A172 (cell line): ENCODE measurements around the gene TBC1D12. TPM values are rescaled to one million over a fixed set of nuclear protein-coding genes. Genes with fewer than 3 reads are reported as not detected.
A peak's percentile ranks its signal among the peaks of the same experiment; 100 is the strongest.

Source experiments
- DNase-seq: peaks from one replicate; pipeline ENCODE4 v3.0.0-alpha.2; 2015; ENCODE audit warnings: low spot score
- total RNA-seq: library from RNA; depleted of rRNA; stranded (reverse); fragments of >200 nt; shearing (Covaris generic); gene quantifications from 2 replicates; pipeline ENCODE4 v1.2.3, GENCODE V29; 2014

Gene TBC1D12
- total RNA-seq, 1 experiment from 2014 or later: 11.4 TPM

DNA sequence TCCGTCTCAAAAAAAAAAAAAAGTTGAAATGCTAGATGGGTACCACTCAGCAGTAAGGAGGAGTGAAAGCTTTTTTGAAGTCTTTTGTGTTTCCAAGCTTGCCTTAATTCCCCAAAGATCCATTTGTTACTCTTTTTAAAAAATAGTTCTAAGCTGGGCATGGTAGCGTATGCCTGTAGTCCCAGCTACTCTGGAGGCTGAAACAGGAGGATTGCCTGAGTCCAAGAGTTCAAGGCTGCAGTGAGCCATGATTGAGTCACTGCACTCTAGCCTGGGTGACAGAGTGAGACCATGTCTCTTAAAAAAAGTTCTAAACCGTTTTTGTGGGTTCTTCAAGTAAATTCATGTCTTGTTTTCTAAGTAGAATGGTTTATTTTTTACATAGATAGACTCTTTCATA, 5.3 kb downstream of the TBC1D12 start:
- DNase-seq: no peak

DNA sequence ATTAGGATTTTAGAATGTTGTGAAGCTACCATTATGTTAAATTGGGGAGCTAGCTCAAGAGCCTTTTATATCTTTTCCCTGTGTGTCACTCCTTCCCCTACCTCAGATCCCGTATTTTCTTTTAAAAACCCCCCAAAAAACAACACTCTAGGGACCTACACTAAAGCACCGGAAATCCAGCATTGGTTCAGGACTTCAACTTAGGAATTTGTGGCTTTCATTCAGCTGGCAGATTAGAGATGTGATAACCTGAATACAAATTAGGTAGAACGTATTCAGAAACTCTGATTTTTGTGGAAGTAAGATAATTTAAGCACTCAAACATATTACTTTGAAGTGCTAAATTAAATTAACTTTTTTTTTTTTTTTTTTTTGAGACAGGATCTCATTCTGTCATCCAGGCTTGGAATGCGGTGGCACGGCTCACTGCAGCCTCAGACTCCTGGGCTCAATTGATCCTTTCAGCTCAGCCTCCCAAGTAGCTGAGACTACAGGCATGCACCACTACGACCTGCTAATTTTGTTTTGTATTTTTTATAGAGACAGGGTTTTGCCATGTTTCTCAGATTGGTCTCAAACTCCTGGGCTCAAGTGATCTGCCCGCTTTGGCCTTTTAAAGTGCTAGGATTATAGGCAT, 6.8 kb downstream of the TBC1D12 start:
- DNase-seq: no peak

- DNase-seq: no peak
Measured at GRCh38 chr10:94411304-94411703, 9.0 kb downstream of the TBC1D12 start.

DNA sequence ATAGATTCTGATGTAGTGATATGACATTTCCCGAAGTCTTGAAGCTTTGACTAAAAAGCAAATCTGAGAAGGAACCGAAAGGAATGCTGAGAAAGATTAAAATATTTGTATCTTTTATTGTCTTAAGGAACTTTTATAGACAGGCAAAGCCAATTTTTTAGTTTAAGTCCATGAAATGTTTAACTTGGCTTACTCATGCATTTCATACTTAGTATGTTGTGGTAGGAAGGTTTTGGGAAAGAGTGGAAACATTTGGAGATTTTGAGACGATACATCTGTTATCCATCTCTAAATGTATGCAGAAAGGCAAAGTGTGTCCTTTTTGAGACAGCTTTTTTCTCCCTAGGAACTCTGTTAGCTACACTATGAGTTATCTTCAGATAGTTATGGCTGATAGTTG, 10.1 kb downstream of the TBC1D12 start:
- DNase-seq: no peak

DNA sequence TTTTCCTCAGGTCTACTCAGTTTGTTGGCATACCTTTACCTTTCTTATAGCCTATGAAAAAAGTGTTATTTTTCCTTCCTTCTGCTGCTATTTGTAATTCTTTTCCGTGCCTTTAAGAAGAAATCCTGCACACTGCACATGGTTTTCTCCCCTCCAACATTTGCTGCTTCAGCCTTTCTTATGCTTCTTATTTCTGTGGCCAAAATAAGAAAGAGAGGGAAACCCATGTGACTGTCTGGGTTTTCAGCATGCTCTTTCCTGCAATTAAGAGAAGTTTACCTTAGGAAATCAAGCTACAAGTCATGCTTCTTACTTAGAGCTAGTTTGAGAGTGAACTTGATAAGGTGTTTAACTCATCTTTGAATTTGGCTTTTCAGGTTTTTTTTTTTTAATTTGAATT, 11.0 kb downstream of the TBC1D12 start:
- DNase-seq: no peak

DNA sequence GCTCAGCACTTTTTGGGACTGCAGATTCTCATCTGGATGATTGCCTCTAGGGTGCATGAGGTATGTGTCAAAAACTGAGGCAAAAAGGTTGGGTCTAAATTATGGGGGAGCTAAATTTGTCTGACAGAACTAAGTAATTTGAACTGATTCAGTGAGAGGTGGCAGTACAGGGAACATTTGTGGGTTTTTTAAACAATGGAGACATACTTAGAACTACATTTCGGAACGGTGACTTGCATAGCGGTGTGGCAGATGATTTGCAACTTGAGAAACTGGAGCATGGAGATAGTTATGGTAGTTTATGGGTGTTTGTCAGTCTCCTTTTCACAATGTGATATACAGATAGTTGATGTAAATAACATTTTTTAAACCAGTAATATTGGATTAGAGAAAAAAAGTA, 14.6 kb downstream of the TBC1D12 start:
- no peak for DNase-seq

- no peak for DNase-seq
Measured at GRCh38 chr10:94417321-94417720, 15.0 kb downstream of the TBC1D12 start.

DNA sequence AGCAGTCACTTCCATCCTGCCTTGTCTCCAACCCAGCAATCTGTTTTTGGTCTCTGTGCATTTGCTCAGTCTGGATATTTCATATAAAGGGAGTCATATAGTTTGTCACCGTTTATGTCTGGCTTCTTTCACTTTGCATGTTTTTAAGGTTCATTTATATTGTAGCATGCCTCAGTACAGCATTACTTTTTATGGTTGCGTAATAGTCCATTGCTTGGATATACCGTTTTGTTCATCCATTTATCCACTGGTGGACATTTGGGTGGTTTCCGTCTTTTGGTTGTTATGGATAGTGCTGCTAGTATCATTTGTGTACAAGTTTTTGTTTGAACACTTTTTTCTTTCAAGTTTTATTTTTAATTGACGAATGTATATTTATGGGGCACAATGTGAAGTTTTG, 18.2 kb downstream of the TBC1D12 start:
- DNase-seq: no peak

GRCh38 chr10:94420998-94421528, 18.7 kb downstream of the TBC1D12 start:
- no peak for DNase-seq

GRCh38 chr10:94423627-94424026, 21.3 kb downstream of the TBC1D12 start:
- DNase-seq: peak; percentile 18

- no peak for DNase-seq
Measured at GRCh38 chr10:94424714-94425337, 22.5 kb downstream of the TBC1D12 start.

DNA sequence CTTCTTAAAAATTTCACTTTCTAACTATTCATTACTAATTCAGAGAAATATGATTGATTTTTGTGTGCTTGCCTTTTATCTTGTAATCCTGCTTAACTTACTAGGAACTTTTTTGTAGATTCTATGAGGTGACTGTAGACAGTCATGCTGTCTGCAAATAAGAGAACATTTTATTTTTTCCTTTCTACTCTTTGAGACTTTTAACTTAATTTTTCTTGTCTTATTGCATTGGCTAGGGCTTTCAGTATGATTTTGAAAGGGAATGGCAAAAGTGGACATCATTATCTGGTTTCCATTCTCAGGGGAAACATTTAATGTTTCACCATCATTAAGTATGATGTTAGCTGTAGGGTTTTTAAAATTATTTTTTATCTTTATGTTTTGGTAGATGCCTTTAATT, 23.6 kb downstream of the TBC1D12 start:
- no peak for DNase-seq

DNA sequence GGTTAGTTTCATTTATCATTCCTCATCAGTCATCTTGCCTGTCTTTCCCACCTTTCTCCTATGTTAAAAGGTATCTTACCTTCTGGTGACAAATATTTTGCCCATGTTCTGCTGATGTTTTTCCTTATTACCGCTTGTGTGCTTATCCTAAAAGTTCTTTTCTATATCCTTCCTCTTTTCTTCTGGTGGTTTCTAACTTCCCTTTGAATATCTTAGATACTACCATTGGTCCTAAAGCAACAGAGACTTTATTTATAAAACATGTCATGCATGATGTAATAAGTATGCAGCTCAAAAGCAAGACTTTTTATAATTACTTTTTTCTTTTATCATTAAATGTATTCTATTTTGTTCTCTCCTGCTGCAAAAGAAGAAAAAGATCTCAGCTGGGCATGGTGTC, 24.8 kb downstream of the TBC1D12 start:
- DNase-seq: no peak

DNA sequence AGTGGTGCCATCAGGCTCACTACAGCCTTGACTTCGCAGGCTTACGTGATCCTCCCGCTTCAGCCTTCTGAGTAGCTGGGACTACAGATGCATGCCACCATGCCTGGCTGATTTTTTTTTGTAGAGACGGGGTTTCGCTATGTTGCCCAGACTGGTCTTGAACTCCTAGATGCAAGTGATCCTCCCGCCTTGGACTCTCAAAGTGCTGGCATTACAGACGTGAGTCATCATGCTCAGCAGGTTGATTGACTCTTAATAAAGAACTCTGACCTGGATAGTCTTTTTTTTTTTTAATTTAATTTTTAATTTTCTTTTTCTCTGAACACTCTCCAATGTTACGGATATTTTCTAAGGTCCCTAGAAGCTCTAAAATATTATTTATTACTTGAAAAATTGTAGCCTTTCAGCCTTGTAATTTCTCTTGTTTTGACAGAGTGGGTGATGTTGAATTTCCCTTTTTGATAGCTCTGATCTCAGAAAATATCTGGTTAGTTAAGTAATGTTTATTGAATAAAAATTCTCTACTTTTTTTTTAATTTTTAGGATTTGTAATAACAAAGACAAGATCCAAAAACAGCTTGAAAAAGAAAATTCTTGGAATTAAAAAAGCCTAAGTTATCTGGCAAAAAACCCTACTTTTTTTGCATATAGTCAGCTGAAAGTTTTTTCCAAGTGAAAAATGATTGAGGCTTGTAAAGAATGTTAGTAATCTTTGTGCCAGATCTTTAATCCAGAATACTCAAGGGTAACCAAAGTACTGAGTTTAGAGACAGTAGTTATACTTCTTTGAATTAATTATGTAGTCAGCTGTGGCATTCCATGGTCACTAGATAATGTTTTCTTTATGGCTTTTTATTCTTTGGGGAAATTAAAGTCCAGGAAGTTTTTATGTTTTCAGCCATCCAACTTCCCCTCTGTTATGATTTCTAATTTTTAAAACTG, 26.7 kb downstream of the TBC1D12 start:
- peak; percentile 23 for DNase-seq

DNA sequence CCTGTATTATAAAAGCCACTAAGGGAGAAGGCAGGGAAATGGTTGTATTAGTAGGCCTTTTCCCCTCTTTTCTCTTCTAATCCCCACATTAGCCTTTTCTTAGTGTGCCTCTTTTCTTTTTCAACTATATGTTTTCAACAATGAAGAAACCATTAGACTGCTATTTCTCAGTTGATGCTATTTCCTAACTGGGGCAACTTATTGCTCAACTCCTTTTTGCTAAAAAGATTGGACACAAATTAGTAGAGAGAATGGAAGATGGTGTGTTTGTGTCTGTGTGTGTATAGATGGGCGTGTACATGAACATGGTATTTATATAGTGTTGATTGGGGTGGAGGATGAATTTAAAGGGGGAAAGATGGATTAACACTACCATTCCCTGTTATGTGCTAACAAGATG, 28.4 kb downstream of the TBC1D12 start:
- no peak for DNase-seq

GRCh38 chr10:94432443-94432842, 30.1 kb downstream of the TBC1D12 start:
- DNase-seq: no peak

DNA sequence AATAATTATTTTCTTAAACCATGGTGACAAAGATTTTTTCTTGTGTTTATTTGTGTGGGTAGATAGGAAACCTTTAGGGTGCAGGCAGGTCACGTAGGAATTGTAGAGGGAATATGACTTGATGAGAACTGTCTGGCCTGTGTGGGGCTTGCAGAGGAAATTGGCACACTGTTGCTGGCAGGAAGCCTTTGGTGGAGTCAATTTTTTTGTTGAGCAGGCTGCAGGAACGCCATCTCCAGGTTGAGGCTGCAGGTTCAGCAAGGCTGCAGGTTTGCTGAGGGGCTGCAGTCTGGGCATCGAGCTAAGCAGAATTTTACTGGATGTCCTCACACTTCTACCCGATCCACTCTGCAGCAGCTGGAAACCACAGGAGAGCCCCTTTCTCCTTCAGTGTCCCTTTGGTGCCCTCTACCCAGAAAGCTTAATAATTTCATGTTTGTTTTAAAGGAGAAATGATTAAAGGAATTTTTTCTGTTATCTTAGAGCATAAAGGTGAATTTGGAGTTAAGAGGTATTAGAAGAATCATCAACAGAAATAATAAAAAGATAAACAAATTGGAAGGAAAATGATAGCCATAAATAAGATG, 37.0 kb downstream of the TBC1D12 start:
- DNase-seq: peak; percentile 16

- DNase-seq: no peak
Measured at GRCh38 chr10:94440096-94440495, 37.8 kb downstream of the TBC1D12 start.

GRCh38 chr10:94443047-94443446, 40.7 kb downstream of the TBC1D12 start:
- no peak for DNase-seq

- no peak for DNase-seq
Measured at GRCh38 chr10:94443549-94443948, 41.2 kb downstream of the TBC1D12 start.

DNA sequence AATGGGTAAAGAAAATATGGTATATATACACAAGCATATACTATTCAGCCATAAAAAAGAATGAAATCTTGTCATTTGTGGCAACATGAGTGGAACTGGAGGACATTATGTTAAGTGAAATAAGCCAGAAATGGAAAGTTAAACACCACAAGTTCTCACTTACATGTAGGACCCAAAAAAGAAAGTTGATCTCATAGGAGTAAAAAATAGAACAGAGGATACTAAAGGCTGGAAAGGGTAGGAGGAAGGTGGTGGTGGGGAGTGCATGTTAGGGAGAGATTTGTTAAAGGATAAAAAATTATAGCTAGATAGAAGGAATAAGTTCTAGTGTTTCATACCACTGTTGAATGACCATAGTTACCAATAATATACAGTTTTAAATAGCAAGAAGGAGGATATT, 48.4 kb downstream of the TBC1D12 start:
- no peak for DNase-seq

DNA sequence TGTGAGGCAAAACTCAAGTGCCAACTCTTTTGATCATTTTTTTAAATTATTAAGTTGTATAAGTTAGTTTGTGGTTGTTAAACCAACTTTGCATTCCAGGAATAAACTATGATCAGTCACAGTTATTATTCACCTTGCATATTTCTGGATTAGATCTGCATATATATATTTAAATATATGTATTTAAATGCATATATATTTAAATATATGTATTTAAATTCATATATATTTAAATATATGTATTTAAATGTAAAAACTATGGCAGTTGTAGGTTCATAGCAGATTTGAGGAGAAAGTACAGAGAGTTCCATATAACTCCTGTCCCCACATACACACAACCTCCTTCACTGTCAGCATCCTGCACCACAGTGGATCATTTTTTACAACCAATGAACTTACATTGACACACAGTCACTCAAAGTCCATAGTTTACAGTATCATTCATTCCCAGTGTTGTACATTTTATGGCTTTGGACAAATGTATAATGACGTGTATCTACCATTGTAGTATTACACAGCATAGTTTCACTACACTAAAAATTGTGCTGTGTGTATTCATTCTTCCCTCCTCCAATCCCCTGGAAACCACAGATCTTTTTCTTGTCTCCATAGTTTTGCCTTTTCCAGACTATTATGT, 49.7 kb downstream of the TBC1D12 start:
- DNase-seq: no peak
